ENCODE measurements around the gene PNMA3.
"Not testable (repeated sequence)": the region's sequence is repeated elsewhere in the genome, so short reads cannot be mapped to it uniquely, and the experiment has no call there.

Gene PNMA3, protein sequence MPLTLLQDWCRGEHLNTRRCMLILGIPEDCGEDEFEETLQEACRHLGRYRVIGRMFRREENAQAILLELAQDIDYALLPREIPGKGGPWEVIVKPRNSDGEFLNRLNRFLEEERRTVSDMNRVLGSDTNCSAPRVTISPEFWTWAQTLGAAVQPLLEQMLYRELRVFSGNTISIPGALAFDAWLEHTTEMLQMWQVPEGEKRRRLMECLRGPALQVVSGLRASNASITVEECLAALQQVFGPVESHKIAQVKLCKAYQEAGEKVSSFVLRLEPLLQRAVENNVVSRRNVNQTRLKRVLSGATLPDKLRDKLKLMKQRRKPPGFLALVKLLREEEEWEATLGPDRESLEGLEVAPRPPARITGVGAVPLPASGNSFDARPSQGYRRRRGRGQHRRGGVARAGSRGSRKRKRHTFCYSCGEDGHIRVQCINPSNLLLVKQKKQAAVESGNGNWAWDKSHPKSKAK

DNA sequence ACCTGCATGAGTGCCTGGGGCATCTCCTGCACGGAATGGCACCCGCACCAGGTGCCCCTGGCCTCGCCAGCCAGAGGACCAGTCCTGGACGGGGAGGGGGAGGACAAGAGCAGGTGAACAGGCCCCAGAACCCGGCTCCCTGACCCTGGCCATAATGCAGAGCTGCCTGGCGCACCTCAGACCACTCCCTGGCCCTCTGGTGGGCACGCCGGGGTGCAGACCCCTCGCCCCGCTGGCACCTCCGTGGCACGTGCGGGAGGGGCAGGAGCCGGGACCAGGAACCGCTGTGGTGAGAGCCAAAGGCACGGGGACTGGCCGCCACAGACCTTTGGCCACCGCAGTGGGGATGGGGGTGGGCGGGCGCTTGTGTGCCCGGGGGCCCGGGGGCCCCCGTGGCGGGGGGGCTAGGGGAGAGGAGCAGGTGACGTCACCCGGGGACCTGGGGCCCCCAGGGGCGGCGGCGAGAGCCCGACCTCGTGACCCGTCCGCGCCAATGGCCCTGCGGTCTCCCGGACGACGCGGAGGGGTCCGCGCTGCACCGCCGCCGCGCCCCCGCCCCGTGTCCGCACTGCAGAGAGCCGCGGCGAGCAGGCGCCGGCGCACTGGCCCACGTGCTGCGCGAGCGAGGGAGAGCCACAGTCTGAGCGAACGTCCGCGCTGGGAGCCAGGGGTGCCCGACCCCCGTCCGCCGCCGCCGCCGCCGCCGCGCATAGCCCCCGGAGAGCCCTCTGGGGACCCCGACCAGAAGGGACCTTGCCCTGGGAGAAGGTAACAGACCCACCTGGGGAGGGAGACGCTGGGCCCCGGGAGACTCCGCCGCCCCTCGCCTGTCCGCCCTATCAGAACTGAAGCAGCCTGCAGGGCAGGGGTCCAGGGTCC is at the start of gene PNMA3:
TSS of gene PNMA3 (plus strand) at position 600 of the 879 bp plus-strand sequence. CDS start 586 bp downstream, outside the sequence.
- no peak for DNase-seq

DNA sequence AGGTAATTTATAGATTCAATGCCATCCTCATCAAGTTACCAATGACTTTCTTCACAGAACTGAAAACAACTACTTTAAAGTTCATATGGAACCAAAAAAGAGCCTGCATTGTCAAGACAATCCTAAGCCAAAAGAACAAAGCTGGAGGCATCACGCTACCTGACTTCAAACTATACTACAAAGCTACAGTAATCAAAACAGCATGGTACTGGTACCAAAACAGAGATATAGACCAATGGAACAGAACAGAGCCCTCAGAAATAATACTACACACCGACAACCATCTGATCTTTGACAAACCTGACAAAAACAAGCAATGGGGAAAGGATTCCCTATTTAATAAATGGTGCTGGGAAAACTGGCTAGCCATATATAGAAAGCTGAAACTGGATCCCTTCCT is 39.1 kb upstream of the PNMA3 start:
- not testable (repeated sequence) for DNase-seq

DNA sequence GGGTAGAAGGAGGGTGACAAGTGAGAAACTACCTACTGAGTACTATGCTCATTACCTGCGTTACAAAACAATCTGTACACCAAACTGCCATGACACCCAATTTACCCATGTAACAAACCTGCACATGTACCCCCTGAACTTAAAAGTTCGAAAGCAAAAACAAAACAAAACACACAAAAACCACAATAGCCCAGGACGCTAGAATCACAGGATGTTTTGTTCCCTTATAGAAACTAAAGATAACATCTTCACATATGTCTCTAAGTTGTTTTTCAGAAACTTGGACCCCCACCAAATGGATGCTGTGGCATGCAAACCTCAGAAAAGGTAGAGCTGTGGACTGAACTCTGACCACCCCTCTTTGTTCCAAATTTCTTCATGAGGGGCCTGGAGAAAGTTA is 37.1 kb upstream of the PNMA3 start:
- no peak for DNase-seq

DNA sequence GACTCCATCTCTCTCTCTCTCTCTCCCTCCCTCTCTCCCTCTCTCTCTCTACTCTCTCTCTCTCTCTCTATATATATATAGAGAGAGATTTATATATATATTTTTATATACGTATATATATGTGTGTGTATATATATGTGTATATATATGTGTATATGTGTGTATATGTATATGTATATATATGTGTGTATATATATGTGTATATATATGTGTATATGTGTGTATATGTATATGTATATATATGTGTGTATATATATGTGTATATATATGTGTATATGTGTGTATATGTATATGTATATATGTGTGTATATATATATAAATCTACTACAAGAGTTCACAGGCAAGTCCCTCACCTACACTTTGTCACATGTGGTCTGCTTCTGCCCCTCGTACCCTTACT is 29.8 kb upstream of the PNMA3 start:
- not testable (repeated sequence) for DNase-seq

DNA sequence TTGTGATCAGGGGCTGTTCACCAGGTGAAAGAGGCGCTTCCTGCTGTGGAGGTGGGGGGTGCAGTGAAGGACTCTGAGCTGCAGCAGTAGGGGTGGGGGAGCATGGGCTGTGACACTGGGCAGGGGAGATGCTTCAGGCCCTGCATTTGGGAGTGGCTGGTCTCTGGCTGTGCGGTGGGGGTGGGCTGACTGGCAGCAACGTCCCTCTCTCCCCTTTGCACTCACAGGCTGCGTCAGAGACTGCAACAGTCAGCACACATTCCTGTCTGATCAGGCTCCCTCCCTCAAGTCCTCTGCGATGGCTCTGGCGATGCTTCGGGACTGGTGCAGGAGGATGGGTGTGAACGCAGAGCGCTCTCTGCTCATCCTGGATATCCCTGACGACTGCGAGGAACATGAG is 27.8 kb upstream of the PNMA3 start:
- DNase-seq = not testable (repeated sequence)

DNA sequence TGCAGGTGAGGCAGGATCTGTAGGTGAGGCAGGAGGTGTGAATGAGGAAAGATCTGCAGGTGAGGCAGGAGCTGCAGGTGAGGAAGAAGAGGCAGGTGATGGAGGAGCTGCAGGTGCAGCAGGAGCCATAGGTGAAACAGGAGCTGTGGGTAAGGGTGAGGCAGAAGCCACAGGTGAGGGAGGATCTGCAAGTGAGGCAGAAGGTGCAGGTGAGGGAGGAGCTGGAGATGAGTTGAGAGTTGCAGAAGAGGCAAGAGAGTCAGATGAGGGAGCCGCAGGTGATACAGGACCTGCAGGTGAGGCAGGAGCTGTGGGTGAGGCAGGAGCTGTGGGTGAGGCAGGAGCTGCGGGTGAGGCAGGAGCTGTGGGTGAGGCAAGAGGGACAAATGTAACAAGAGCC is 27.1 kb upstream of the PNMA3 start:
- DNase-seq = no peak

DNA sequence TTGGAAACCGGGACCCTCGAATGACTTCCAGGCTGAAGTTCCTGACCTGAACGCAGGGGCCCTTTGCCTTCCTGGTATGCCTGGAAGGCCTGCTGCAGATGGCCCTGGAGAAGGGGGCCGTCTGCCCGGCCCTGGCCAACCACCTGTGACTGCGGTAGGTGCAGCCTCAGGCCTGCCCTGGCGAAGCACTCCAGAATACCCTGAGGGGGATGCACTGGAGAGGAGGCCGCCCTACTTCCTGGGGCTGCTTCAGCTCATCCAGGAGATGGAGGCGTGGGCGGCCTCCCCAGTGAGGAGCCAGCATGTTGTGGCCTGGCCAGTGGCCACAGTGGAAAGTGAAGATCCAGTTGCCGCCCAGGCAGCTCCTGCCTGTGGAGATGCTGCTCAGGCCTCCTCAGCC is 26.4 kb upstream of the PNMA3 start:
- DNase-seq = no peak

DNA sequence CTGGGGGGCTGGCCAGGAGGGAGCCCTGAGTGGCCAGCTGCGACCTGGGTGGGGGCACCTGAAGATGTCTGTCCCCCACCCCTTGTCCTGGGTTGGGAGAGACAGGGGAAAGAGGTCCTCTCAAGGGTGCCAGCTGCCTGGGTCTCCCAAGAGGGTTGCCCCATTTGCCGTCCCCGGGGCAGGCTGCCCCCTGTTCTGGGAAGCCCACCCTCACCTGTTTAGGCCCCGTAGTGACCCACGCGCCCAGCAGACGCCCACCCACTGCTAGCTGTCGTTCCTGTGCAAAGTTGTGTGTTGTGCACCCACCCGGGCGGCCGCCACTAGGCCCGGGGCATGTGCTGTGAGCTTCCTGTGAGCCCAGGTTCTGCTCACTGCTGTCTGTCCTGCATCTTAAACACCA is 25.5 kb upstream of the PNMA3 start:
- no peak for DNase-seq

DNA sequence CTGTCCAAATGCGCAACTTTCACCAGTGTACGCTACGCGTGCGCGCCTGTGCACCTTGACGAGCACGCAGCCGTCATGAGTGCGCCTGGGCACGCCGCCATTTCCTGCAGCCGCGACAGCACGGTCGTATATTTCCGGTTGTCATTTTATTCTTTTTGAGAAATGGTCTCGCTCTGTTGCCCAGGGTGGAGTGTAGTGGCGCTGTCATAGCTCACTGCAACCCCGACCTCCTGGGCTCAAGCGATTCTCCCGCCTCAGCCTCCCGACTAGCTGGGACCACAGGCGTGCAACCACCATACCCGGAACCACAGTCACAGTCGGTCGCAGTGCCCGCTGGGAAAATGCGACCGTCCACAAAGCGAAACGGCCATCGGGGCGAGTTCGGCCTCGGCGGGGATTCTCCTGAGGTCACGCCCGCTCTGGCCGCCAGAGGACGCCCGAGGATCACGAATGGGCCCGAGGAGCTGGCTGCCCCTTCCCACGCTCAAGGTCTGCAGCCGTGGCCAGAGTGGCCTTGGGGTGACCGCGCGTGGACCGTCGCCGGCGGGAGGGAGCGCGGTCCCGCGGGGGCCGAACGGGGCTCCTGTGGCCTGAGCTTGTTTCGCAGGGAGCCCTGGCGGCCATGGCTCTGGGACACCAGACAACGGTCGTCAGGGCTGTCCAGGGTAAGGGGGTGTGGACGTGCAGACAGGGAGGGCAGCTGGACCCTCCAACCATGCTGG is 23.7 kb upstream of the PNMA3 start:
- no peak for DNase-seq

DNA sequence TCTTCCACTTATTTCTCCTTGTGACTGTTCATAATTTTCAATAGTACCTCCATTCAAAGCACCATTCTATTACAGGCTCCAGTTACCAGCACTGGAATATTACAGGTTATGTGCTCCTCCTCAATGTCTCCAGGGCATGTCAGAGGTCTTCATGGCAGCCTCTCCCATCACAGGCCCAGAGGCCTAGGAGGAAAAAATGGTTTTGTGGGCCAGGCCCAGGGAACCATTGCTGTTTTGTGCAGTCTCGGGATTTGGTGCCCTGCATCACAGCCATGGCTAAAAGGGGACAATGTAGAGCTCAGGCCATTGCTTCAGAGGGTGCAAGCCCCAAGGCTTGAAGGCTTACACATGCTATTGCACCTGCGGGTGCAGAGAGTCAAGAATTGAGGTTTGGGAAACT is 7.2 kb upstream of the PNMA3 start:
- DNase-seq = no peak

DNA sequence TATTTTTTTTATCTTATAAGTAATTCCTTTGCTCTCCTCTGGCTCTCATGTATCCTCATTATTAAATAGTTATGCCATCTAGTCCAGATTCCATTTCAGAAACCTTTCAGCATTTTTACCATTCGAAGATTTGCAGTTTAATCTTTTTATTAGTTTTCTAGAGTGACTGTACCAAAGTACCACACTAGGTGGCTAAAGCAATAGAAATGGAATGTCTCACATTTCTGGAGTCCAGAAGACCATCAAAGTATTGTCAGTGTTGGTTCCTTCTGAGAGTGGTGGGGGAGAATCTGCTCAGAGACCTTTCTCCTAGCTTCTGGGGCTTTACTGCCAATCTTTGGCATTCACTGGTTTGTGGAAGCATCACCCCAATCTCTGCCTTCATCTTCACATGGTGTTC is 3.7 kb upstream of the PNMA3 start:
- no peak for DNase-seq

DNA sequence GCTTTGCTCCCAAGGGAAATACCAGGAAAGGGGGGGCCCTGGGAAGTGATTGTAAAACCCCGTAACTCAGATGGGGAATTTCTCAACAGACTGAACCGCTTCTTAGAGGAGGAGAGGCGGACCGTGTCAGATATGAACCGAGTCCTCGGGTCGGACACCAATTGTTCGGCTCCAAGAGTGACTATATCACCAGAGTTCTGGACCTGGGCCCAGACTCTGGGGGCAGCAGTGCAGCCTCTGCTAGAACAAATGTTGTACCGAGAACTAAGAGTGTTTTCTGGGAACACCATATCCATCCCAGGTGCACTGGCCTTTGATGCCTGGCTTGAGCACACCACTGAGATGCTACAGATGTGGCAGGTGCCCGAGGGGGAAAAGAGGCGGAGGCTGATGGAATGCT is 1.0 kb downstream of the PNMA3 start:
- DNase-seq = no peak

DNA sequence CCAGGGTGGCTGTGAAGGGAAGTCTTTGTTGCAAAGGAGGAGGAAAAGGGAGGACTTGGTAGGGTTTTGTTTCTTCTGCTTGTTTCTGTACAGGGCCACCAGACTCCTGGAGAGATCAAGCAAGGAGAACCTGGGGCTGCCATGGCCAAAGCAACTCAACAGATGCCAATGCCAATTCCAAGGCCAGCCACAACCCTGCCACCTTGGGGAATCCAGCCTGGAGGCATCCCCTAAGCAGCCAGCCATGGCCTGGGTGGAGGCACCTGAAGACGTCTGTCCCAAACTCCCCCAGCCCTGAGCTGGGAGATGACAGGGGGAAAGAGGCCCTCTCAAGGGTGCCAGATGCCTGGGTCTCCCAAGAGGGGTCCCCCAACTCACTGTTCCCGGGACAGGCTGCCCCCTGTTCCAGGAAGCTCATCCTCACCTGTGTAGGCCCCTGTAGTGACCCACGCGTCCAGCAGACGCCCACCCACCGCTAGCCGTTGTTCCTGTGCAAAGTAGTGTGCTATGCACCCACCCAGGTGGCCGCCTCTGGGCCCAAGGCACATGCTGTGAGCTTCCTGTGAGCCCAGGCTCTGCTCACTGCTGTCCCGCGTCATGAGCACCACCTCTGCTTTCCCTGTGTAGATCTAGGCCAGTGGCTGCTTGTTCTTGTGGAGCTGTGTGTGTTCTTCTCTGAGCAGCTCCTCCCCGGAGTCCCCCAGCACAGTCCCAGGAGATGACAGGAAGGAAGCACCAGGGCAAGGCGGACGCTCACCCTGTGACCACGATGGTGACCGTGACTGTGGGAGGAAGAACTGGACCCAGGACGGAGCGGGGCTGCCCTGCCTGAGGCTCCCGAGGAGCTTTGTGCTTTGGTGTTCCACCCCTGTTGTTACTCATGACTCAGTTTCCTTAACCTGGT is 3.2 kb downstream of the PNMA3 start:
- DNase-seq = no peak

DNA sequence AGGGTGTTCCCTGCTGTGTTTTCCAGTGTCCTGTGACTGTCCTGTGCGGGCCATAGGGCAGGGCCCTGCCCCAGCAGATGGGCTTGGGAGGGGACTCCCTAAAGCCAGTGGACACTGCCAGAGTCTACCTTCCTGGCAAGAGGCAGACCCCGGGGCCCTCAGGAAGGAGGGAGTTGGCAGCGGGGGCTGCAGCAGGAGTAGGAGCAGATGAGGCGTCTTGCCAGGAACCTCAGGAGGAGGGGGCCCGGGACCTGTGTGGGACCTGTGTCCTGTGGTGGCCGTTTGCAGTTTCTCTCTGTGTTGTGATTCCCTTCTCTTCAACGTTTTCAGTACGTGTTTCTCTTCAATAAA is 3.8 kb downstream of the PNMA3 start:
- no peak for DNase-seq

DNA sequence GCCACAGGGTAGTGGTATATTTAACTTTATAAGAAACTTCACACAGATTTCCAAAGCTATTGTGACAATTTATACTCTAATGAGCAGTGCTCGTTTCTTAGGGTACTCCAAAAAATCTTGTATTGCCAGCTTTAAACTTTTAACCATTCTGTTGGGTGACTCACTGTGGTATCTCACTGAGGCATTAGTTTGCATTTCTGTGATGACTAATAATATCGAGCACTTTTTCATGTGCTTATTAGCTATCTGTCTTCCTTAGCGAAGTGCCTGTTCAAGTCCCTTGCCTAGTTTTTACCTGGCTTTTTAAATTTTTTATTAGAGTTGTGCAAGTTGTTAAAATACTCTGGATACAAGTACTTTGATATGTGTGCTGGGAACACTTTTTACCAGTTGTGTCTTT is 5.5 kb downstream of the PNMA3 start:
- no peak for DNase-seq

DNA sequence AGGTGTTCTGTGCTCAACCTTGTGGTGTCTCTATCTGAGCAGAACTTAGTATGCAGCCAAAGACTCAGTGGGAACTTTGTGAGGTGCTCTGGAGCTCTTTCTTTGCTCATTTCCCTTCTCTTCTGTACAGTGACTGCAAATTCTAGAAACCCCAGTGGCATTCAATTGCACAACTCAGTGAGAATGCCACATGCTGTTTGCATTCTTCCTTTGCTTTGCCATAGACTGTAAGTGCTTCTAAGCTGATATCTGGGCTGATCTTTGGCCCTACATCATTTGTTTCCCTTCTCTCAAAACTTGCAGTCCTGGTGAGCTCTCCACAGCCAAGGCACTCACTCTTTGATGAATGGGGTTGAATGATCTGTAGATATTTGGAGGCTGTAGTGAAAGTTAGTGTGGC is 7.0 kb downstream of the PNMA3 start:
- no peak for DNase-seq

DNA sequence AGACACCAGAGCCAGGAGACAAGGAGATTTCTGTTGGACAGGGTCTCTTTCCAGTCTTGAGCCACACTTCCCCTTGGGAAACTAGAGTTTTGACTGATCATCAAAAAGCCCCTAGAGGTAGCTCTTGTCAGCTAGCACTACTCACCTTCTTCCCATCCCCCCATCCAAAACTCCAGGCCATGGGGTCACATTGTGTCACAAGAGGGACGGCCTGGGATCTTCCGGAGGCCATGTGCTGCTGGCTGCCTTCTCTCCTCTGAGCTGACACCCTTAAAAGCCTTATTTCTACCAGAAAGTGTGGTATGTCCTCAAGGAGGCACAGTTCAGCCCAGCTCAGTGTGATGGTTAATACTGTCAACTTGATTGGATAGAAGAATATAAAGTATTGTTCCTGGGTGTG is 7.8 kb downstream of the PNMA3 start:
- no peak for DNase-seq

DNA sequence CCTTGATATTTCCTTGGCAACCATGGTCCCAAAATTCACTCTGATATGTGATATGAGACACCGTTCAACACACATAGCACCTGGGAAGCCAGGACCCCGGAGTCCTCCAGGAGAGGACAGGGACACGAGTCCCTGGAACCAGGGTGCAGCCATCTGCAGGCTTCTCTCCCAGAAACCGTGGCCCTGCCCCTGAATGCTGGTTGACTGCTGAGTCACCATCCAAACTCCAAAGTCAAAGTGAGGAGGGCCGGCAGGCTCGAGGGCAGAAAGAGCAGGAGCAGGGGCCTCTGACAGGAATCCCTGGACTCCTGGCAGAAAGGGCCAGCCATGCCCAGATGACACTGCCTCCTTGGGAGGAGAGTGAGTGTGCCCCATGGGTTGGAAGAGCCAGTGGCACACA is 9.1 kb downstream of the PNMA3 start:
- no peak for DNase-seq

DNA sequence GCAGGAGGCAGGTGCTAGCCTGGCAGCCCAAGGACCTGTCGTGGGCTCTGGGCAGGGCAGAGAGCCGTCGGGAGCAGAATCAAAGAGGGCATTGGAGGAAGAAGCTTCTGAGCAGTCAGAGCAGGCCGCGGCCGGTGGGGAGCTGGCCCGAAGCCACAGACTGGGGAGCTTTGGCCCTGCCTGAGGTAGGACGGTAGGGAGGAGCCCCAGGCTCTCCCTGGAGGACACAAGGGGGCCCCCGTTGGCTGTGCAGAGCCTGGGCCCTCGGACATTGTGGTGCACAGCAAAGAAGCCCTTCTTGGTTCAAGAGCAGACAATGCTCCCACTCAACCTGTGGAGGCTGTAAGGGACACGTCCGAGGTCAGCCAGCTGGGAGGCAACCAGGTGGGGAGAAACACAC is 10.1 kb downstream of the PNMA3 start:
- not testable (repeated sequence) for DNase-seq

DNA sequence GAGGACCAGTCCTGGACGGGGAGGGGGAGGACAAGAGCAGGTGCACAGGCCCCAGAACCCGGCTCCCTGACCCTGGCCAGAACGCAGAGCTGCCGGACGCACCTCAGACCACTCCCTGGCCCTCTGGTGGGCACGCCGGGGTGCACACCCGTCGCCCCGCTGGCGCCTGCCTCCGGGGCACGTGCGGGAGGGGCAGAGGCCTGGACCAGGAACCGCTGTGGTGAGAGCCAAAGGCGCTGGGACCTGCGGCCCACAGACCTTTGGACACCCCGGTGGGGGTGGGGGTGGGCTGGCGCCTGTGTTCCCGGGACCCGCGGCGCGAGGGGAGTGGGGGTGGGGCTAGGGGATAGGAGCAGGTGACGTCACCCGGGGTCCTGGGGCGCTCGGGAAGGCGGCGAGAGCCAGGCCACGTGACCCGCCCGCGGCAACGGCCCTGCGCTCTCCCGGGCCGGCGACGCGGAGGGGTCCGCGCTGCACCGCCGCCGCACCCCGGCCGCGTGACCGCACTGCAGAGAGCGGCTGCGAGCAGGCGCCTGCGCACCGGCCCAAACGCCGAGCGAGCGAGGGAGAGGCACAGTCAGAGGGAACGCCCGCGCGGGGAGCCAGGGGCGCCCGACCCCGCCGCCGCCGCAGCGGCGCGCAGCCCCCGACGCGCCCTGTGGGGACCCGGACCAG is 15.8 kb downstream of the PNMA3 start, which contains the start of gene PNMA6A:
TSS of gene PNMA6A (plus strand) at position 546 of the 675 bp plus-strand sequence. CDS start 609 bp downstream, outside the sequence.
- not testable (repeated sequence) for DNase-seq

DNA sequence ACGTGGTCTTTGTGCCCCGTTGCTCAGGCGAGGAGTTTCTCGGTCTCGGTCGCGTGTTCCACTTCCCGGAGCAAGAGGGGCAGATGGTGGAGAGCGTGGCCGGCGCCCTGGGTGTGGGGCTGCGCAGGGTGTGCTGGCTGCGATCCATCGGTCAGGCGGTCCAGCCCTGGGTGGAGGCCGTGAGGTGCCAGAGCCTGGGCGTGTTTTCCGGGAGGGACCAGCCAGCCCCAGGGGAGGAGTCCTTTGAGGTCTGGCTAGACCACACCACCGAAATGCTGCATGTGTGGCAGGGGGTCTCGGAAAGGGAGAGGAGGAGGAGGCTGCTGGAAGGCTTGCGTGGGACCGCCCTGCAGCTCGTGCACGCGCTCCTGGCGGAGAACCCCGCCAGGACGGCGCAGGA is 17.1 kb downstream of the PNMA3 start:
- not testable (repeated sequence) for DNase-seq
